ENCODE data around the gene CCNL2. TPM values are rescaled to one million over a fixed set of nuclear protein-coding genes. Genes with fewer than 3 reads are reported as not detected.
A peak's percentile ranks its signal among the peaks of the same experiment; 100 is the strongest.

The CCNL2 gene
- total RNA-seq, 2 donors from 2014 or later = 187 to 244 TPM

GRCh38 chr1:1424707-1425106 is 25.6 kb upstream of the CCNL2 start:
- H3K4me3 Mint-ChIP-seq = no peak overlapping the region
- WGBS, 2 experiments (ENCODE audit: insufficient coverage in 1 of 2, insufficient read length in 1 of 2) = 92 to 96% methylated on average over 14 to 15 of the region's 15 CpGs
- H3K27me3 ChIP-seq (ENCODE audit: control insufficient read depth, insufficient read depth, low read length, poor library complexity, severe bottlenecking) = no peaks in the 10 kb centered on the region
- no peak overlapping the region for H3K4me3 ChIP-seq (ENCODE audit: low read length)
- H3K27ac ChIP-seq (ENCODE audit: low read depth, low read length) = no peak overlapping the region
- H3K9me3 Mint-ChIP-seq = peaks cover 3% of the 10 kb centered on the region
- no peak for DNase-seq
- peaks cover 5% of the 10 kb centered on the region for H3K27me3 Mint-ChIP-seq (ENCODE audit: insufficient read depth)
- H3K36me3 ChIP-seq (ENCODE audit: control insufficient read depth, insufficient read depth, low read length) = no peaks in the 10 kb centered on the region
- TF ChIP-seq CTCF (conservative IDR thresholded peaks at IDR 0.05) = no peak
- no peak overlapping the region for H3K9ac ChIP-seq (ENCODE audit: extremely low read depth, low read length, poor library complexity, severe bottlenecking)
- H3K4me1 Mint-ChIP-seq = peaks cover 12% of the 10 kb centered on the region
- no peaks in the 10 kb centered on the region for H3K9me3 ChIP-seq (ENCODE audit: control insufficient read depth, low read length)
- H3K27ac Mint-ChIP-seq = no peak overlapping the region
- peaks cover 13% of the 10 kb centered on the region for H3K4me1 ChIP-seq (ENCODE audit: control insufficient read depth, insufficient read depth, low read length)
- no peaks in the 10 kb centered on the region for H3K36me3 Mint-ChIP-seq (ENCODE audit: low read depth)

- 96% methylated on average over 6 to 7 of the region's 7 CpGs for WGBS, 2 experiments (ENCODE audit: insufficient coverage in 1 of 2, insufficient read length in 1 of 2)
- Histone ChIP-seq H3K27me3 (ENCODE audit: control insufficient read depth, insufficient read depth, low read length, poor library complexity, severe bottlenecking) (no peaks in the 10 kb centered on the region), H3K27ac (ENCODE audit: low read depth, low read length) (no peak overlapping the region), H3K4me1 (ENCODE audit: control insufficient read depth, insufficient read depth, low read length) (peaks cover 13% of the 10 kb centered on the region), H3K4me3 (ENCODE audit: low read length) (no peak overlapping the region), H3K9ac (ENCODE audit: extremely low read depth, low read length, poor library complexity, severe bottlenecking) (no peak overlapping the region), H3K9me3 (ENCODE audit: control insufficient read depth, low read length) (no peaks in the 10 kb centered on the region), H3K36me3 (ENCODE audit: control insufficient read depth, insufficient read depth, low read length) (no peaks in the 10 kb centered on the region)
- Mint-ChIP-seq H3K9me3 (no peaks in the 10 kb centered on the region), H3K27me3 (ENCODE audit: insufficient read depth) (peaks cover 5% of the 10 kb centered on the region), H3K4me3 (no peak overlapping the region), H3K36me3 (ENCODE audit: low read depth) (no peaks in the 10 kb centered on the region), H3K4me1 (peaks cover 13% of the 10 kb centered on the region), H3K27ac (peak overlapping the region; percentile 86)
- TF ChIP-seq CTCF (conservative IDR thresholded peaks at IDR 0.05) = no peak
- DNase-seq = no peak
These were observed 24.1 kb upstream of the CCNL2 start for GRCh38 chr1:1423245-1423597.

GRCh38 chr1:1422465-1423244 is 23.5 kb upstream of the CCNL2 start:
- WGBS, 2 experiments (ENCODE audit: insufficient coverage in 1 of 2, insufficient read length in 1 of 2) = 83 to 84% methylated on average over 22 to 29 of the region's 29 CpGs
- no peak overlapping the region for H3K9ac ChIP-seq (ENCODE audit: extremely low read depth, low read length, poor library complexity, severe bottlenecking)
- Mint-ChIP-seq H3K27ac (peak overlapping the region; percentile 86), H3K4me1 (peaks cover 13% of the 10 kb centered on the region), H3K4me3 (no peak overlapping the region), H3K27me3 (ENCODE audit: insufficient read depth) (peaks cover 7% of the 10 kb centered on the region), H3K9me3 (no peaks in the 10 kb centered on the region), H3K36me3 (ENCODE audit: low read depth) (no peaks in the 10 kb centered on the region)
- DNase-seq = peak; percentile 85
- no peaks in the 10 kb centered on the region for H3K36me3 ChIP-seq (ENCODE audit: control insufficient read depth, insufficient read depth, low read length)
- H3K4me1 ChIP-seq (ENCODE audit: control insufficient read depth, insufficient read depth, low read length) = peaks cover 13% of the 10 kb centered on the region
- no peak overlapping the region for H3K27ac ChIP-seq (ENCODE audit: low read depth, low read length)
- no peaks in the 10 kb centered on the region for H3K9me3 ChIP-seq (ENCODE audit: control insufficient read depth, low read length)
- TF ChIP-seq CTCF (conservative IDR thresholded peaks at IDR 0.05) = no peak
- no peak overlapping the region for H3K4me3 ChIP-seq (ENCODE audit: low read length)
- no peaks in the 10 kb centered on the region for H3K27me3 ChIP-seq (ENCODE audit: control insufficient read depth, insufficient read depth, low read length, poor library complexity, severe bottlenecking)
